Pancreas (tissue), 10 donors: ENCODE measurements around the gene RER1. TPM values are rescaled to one million over a fixed set of nuclear protein-coding genes. Genes with fewer than 3 reads are reported as not detected.
A peak's percentile ranks its signal among the peaks of the same experiment; 100 is the strongest.

Experiments used
- ATAC-seq, 4 donors: fragments of 200-7000 bp; cut with Tn5 transposase; one replicate each; pipeline versions ENCODE4 v1.8.0 to v1.9.1; 2020; ENCODE audit warnings: mild to moderate bottlenecking in 4 of 4, moderate library complexity in 4 of 4
- DNase-seq, 6 donors: peaks; one replicate each; pipeline ENCODE4 v3.0.0-alpha.2; 2020
- FAIRE-seq: peaks from 2 replicates; lab custom pipeline; 2012; peaks lifted over from hg19 to GRCh38; lab: Jason Lieb, UNC
- H3K27ac ChIP-seq, 4 donors: fragments of 200-600 bp; sonication (generic); 1 replicate in 3 of 4; 2 replicates in 1 of 4; pipeline versions ENCODE4 v1.5.0 to v1.8.0; 2020
- H3K27me3 ChIP-seq, 4 donors: fragments of 200-600 bp; one replicate each; pipeline ENCODE4 v1.8.0; 2021
- H3K36me3 ChIP-seq, 3 donors: fragments of 200-600 bp; sonication (generic) in 1 of 3; one replicate each; pipeline versions ENCODE4 v1.5.0 to v1.8.0; 2020 to 2021
- H3K4me1 ChIP-seq, 3 donors: fragments of 200-600 bp; one replicate each; pipeline ENCODE4 v1.8.0; 2021
- H3K4me3 ChIP-seq, 4 donors: fragments of 200-600 bp; sonication (generic) in 2 of 4; one replicate each; pipeline versions ENCODE4 v1.5.0 to v1.8.0; 2020 to 2021
- H3K9me3 ChIP-seq, 4 donors: fragments of 200-600 bp; one replicate each; pipeline ENCODE4 v1.8.0; 2021
- WGBS, 2 donors: extraction: QIAGEN DNeasy Blood & Tissue Kit; methylation state at CpG; one replicate each; pipeline ENCODE4 v1.1.7; 2013; 5-methylcytosine and 5-hydroxymethylcytosine counted together
- intact Hi-C, 3 donors: fragments of 100-400 bp; cut with DNase I; formaldehyde crosslinking; loops; one replicate each; pipeline versions ENCODE4 v1.11.1 to v1.14.2; 2022
- polyA plus RNA-seq, 2 donors: library from polyadenylated mRNA; stranded (reverse); fragments of 200-250 nt; gene quantifications; one replicate each; pipeline ENCODE4 v1.2.3, GENCODE V29; 2013
- total RNA-seq, 6 donors: library from RNA; stranded (reverse); fragmentation: NEBNext Ultra II Directional in 4 of 6; extraction: Animal tissue kit (Norgen Biotek cat#: 25700) in 4 of 6; gene quantifications; one replicate each; pipeline versions ENCODE4 v1.2.1 to v1.2.4, GENCODE V29; 2021 to 2023
- TF ChIP-seq, protein P1 (sequence below), 4 donors: fragments of 200-600 bp; sonication (generic) in 3 of 4; IDR thresholded peaks; one replicate each; pipeline versions ENCODE4 v1.5.0 to v1.8.0; 2021; ENCODE audit warnings: antibody characterized with exemption in 4 of 4
- donor health status: healthy with polysubstance abuse.
- donor health status: DM: no; HTN: no; CAD: no; lungs with moderate emphysema.
- donor health status: DM: no; HTN: no; CAD: no.
- donor health status: control.
- donor health status: control.
- donor health status: Bipolar disorder and iron deficiency.
- donor health status: DM: yes; HTN: yes; CAD: no.
- donor health status: DM: no; HTN: no; CAD: no.
- donor health status: DM: no; HTN: no; CAD: no.
- donor health status: DM: yes; HTN: yes; CAD: no.

Gene RER1
- total and polyA plus RNA-seq, 8 donors: 54.8 to 84.2 (median 70.6) TPM

DNA sequence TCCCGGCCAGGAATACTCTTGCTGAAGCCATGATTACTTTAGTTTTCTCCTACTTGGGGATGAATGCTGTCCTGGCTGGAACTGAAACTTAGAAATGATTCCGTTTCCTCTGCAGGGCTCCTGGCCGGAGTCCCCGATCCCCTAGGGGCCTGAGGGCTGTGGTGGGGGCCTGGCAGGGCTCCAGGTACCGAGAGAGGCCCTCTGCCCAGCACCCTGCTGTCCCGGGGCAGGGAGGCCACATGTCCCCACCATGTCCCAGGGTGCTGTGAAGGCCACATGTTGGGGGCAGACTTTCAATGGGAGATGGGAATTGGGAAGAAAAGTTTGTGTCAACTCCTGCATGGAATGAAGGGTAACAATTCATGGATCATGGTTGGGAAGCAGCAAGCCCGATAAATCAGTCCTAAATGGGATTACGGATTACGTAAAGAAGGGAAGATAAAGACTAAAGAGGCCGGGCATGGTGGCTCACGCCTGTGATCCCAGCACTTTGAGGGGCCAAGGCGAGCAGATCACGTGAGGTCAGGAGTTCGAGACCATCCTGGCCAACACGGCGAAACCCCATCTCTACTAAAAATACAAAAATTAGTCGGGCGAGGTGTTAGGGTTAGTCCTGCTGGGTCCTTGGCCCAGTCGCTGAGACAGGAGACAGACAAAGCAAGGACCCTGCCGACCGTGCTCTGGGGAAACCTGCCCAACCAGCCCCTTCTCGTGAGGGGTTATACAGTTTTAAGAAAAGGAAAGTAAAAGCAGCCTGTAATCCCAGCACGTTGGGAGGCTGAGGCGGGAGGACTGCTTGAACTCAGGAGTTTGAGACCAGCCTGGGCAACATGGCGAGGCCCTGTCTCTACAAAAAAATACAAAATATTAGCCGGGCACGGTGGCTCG is 37.8 kb upstream of the RER1 start:
- ATAC-seq (no peak), DNase-seq (peak in 3 of 6 donors; percentile 16 to 39 (median 32)), FAIRE-seq (no peak)
- WGBS, 2 donors: 81 to 84% methylated on average over 28 of the region's 28 CpGs
- Histone ChIP-seq H3K4me3 (no peak overlapping the region), H3K27me3 (no peaks in the 10 kb centered on the region), H3K9me3 (no peaks in the 10 kb centered on the region), H3K4me1 (no peaks in the 10 kb centered on the region), H3K36me3 (no peaks in the 10 kb centered on the region), H3K27ac (no peak overlapping the region)
- intact Hi-C loops: no loop called here
- TF ChIP-seq, protein P1, sequence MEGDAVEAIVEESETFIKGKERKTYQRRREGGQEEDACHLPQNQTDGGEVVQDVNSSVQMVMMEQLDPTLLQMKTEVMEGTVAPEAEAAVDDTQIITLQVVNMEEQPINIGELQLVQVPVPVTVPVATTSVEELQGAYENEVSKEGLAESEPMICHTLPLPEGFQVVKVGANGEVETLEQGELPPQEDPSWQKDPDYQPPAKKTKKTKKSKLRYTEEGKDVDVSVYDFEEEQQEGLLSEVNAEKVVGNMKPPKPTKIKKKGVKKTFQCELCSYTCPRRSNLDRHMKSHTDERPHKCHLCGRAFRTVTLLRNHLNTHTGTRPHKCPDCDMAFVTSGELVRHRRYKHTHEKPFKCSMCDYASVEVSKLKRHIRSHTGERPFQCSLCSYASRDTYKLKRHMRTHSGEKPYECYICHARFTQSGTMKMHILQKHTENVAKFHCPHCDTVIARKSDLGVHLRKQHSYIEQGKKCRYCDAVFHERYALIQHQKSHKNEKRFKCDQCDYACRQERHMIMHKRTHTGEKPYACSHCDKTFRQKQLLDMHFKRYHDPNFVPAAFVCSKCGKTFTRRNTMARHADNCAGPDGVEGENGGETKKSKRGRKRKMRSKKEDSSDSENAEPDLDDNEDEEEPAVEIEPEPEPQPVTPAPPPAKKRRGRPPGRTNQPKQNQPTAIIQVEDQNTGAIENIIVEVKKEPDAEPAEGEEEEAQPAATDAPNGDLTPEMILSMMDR (IDR thresholded peaks at IDR 0.05): no peak

DNA sequence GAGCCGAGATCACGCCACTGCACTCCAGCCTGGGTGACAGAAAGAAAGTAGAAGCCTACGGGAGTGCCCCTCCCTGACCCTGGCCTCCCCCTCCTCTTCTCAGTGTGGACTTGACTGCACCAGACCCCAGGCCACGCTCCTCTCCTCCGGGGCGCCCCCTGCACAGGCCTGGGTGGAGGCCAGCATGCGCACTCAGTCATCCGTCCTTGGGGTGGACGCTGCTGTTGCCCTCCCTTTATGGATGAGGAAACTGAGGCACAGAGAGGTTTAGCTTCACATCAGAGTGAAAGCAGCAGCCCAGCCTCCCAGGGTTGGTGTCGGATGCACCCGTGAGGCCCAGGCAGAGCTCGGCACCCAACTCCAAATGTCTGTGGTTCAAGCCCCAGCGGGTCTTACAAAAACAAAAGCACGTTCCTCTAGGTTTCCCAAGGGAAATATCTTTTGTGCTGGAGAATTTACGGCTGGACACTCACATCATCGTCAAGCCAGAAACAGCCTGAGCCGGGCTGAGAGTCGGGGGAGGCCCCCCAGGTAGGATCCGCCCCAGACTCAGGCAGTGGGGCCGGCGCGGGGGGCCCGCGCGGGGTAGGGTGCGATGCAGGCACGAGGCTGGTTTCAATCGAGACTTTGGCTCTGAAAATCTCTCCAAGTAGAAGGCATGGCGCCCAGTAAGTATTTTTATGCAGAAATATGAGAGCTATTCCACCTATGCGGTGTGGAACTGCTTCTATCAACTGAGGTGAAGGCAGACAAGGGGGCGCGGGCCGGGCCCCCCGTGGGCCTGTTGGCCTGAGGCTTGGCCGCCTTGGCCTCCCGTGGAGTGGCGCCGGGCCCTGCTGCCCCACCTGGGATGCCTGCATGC is 36.9 kb upstream of the RER1 start:
- H3K9me3 ChIP-seq: no peaks in the 10 kb centered on the region
- ATAC-seq (no peak), FAIRE-seq (no peak), DNase-seq (peak in 2 of 6 donors; percentile 39 to 42)
- WGBS, 2 donors: 86 to 88% methylated on average over 38 of the region's 38 CpGs
- H3K27me3 ChIP-seq: no peaks in the 10 kb centered on the region
- no peaks in the 10 kb centered on the region for H3K4me1 ChIP-seq
- H3K27ac ChIP-seq: no peak overlapping the region
- H3K36me3 ChIP-seq: no peaks in the 10 kb centered on the region
- TF ChIP-seq, protein P1 (IDR thresholded peaks at IDR 0.05): no peak
- intact Hi-C loops: no loop called here
- H3K4me3 ChIP-seq: no peak overlapping the region

DNA sequence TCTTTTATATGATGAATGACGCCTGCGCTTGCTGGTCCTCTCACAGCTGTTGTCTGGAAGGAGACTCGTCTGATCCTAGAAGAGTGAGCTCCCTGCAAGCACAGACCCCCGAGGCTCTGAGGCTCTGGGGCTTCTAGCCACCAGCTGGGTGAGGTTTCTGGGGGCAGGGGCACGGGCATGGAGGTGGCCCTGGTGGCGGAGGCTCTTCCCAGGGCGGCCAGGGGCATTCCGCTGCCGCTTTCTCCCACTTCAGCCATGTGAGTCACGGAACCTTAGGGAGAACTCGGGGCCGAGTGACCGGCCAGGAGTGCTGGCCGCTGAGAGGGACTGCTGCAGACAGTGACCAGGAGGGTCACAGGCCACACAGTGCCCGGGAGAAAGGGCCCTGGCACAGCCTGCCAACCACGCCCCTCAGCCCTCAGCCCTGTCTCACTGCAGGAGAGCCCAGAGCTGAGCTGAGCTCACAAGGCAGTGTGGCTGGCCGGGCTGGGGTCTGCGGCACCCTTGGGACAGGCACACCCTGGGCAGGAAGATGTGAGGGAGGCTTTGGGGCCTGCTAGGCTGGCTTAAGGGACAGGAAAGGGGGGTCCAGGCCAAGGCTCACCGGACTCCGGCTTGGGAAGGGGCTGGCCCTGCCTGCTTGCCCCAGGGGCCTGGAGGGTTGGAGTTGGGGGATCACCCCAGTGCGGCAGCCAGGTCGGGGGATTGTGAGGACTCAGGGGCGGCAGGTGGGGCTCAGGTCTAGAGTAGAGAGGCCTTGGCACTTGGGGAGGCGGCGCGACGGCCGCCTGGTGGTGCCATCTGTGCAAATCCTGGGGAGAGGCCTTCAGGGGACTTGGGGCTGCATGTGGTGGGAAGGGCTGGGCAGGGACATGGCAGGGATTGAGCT is 36.0 kb upstream of the RER1 start:
- FAIRE-seq: no peak
- Histone ChIP-seq H3K27ac (no peak overlapping the region), H3K9me3 (no peaks in the 10 kb centered on the region), H3K4me3 (no peak overlapping the region), H3K36me3 (no peaks in the 10 kb centered on the region), H3K27me3 (no peaks in the 10 kb centered on the region), H3K4me1 (no peaks in the 10 kb centered on the region)
- ATAC-seq: no peak
- TF ChIP-seq, protein P1 (IDR thresholded peaks at IDR 0.05): no peak
- DNase-seq: peak in 3 of 6 donors; percentile 17 to 66 (median 44)
- WGBS, 2 donors: 85 to 90% methylated on average over 27 to 28 of the region's 28 CpGs
- intact Hi-C loops: no loop called here

DNA sequence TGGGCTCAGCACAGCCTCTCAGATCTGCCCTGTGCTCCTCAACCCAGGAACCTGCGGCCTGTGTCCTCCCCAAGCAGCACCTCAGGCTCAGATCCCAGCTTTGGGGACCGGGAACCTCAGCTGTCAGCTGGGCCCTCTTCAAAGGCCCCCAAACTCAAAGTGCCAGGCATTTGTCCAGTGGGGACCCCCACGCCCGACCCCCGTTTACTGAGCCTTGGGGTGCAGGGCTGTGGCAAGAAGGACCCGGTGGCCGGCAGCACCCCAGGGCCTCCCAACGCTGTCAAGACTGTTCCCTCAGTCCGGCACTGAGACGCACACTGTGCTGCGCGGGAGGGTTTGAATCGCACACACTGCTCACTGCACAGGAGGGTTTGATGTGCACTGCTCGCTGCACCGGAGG is 35.2 kb upstream of the RER1 start:
- WGBS, 2 donors: 83 to 87% methylated on average over 15 of the region's 15 CpGs
- H3K27ac ChIP-seq: no peak overlapping the region
- no peaks in the 10 kb centered on the region for H3K4me1 ChIP-seq
- no peaks in the 10 kb centered on the region for H3K9me3 ChIP-seq
- DNase-seq: peak in 3 of 6 donors; percentile 10 to 57 (median 38)
- H3K36me3 ChIP-seq: no peaks in the 10 kb centered on the region
- no peak overlapping the region for H3K4me3 ChIP-seq
- no peaks in the 10 kb centered on the region for H3K27me3 ChIP-seq
- intact Hi-C loops: no loop called here
- TF ChIP-seq, protein P1 (IDR thresholded peaks at IDR 0.05): no peak
- ATAC-seq: no peak
- FAIRE-seq: no peak
